ENCODE results near the gene TTLL10. TPM values are rescaled to one million over a fixed set of nuclear protein-coding genes. Genes with fewer than 3 reads are reported as not detected.

The TTLL10 gene
- total and polyA plus RNA-seq, 4 experiments from 2014 or later: 0.27 to 0.45 TPM; not detected in 2

GRCh38 chr1:1222575-1223225 is 49.0 kb downstream of the TTLL10 start:
- Histone ChIP-seq H3K27ac (ENCODE audit: low read depth, low read length) (no peak overlapping the region), H3K9me3 (ENCODE audit: control insufficient read depth in 1 of 2, low read length in 2 of 2) (no peaks in the 10 kb centered on the region), H3K27me3 (ENCODE audit: insufficient read depth, low read length) (no peaks in the 10 kb centered on the region), H3K4me1 (ENCODE audit: insufficient read depth, low read length) (peaks cover 23% of the 10 kb centered on the region), H3K36me3 (ENCODE audit: insufficient read depth, low read length) (peaks cover 42% of the 10 kb centered on the region), H3K4me3 (ENCODE audit: low read length in 2 of 2) (no peak overlapping the region)
- POLR2A ChIA-PET (ENCODE audit: partially characterized antibody): no interaction called here
- Mint-ChIP-seq H3K9me3 (peaks cover 0 to 2% (median 0%) of the 10 kb centered on the region in 8 donors), H3K27ac (peak overlapping the region in 6 of 7 donors; percentile 23 to 78 (median 52)), H3K4me3 (peak overlapping the region in 1 of 8 donors; percentile 45), H3K36me3 (peaks cover 20 to 44% of the 10 kb centered on the region in 2 donors), H3K27me3 (no peaks in the 10 kb centered on the region), H3K4me1 (peaks cover 12 to 43% (median 24%) of the 10 kb centered on the region in 4 donors)
- CTCF ChIA-PET (ENCODE audit: partially characterized antibody): no interaction called here
- no peak for DNase-seq
- intact Hi-C loops (cut with micrococcal nuclease): no loop called here

- peaks cover 0 to 2% (median 0%) of the 10 kb centered on the region in 8 donors for H3K9me3 Mint-ChIP-seq
- ChIA-PET CTCF (ENCODE audit: partially characterized antibody) (no interaction called here), POLR2A (ENCODE audit: partially characterized antibody) (no interaction called here)
- peaks cover 17% of the 10 kb centered on the region for H3K4me1 ChIP-seq (ENCODE audit: insufficient read depth, low read length)
- H3K4me3 ChIP-seq (ENCODE audit: low read length in 2 of 2): no peak overlapping the region
- peaks cover 11 to 37% (median 21%) of the 10 kb centered on the region in 4 donors for H3K4me1 Mint-ChIP-seq
- H3K27me3 ChIP-seq (ENCODE audit: insufficient read depth, low read length): no peaks in the 10 kb centered on the region
- no peak for DNase-seq
- no peaks in the 10 kb centered on the region for H3K27me3 Mint-ChIP-seq
- peaks cover 20 to 44% of the 10 kb centered on the region in 2 donors for H3K36me3 Mint-ChIP-seq
- H3K9me3 ChIP-seq (ENCODE audit: control insufficient read depth in 1 of 2, low read length in 2 of 2): no peaks in the 10 kb centered on the region
- H3K36me3 ChIP-seq (ENCODE audit: insufficient read depth, low read length): peaks cover 42% of the 10 kb centered on the region
- intact Hi-C loops (cut with micrococcal nuclease): no loop called here
- no peak overlapping the region for H3K27ac ChIP-seq (ENCODE audit: low read depth, low read length)
- H3K27ac Mint-ChIP-seq: peak overlapping the region in 5 of 7 donors; percentile 14 to 78 (median 50)
- H3K4me3 Mint-ChIP-seq: no peak overlapping the region
These were observed 49.6 kb downstream of the TTLL10 start for GRCh38 chr1:1223321-1223720.

GRCh38 chr1:1223891-1224290 is 50.2 kb downstream of the TTLL10 start:
- Mint-ChIP-seq H3K36me3 (peaks cover 20 to 45% of the 10 kb centered on the region in 2 donors), H3K27ac (peak overlapping the region in 1 of 7 donors; percentile 30), H3K4me1 (peaks cover 12 to 38% (median 21%) of the 10 kb centered on the region in 4 donors), H3K27me3 (no peaks in the 10 kb centered on the region), H3K9me3 (peaks cover 0 to 2% (median 0%) of the 10 kb centered on the region in 8 donors), H3K4me3 (peak overlapping the region in 1 of 8 donors; percentile 35)
- CTCF ChIA-PET (ENCODE audit: partially characterized antibody): no interaction called here
- H3K4me3 ChIP-seq (ENCODE audit: low read length in 2 of 2): no peak overlapping the region
- peaks cover 44% of the 10 kb centered on the region for H3K36me3 ChIP-seq (ENCODE audit: insufficient read depth, low read length)
- no peaks in the 10 kb centered on the region for H3K27me3 ChIP-seq (ENCODE audit: insufficient read depth, low read length)
- intact Hi-C loops (cut with micrococcal nuclease): no loop called here
- DNase-seq: no peak
- H3K9me3 ChIP-seq (ENCODE audit: control insufficient read depth in 1 of 2, low read length in 2 of 2): no peaks in the 10 kb centered on the region
- H3K27ac ChIP-seq (ENCODE audit: low read depth, low read length): no peak overlapping the region
- peaks cover 11% of the 10 kb centered on the region for H3K4me1 ChIP-seq (ENCODE audit: insufficient read depth, low read length)
- POLR2A ChIA-PET (ENCODE audit: partially characterized antibody): no interaction called here

- Mint-ChIP-seq H3K27me3 (no peaks in the 10 kb centered on the region), H3K4me1 (peaks cover 12 to 42% (median 20%) of the 10 kb centered on the region in 4 donors), H3K36me3 (peaks cover 25 to 49% of the 10 kb centered on the region in 2 donors), H3K9me3 (peaks cover 0 to 2% (median 0%) of the 10 kb centered on the region in 8 donors), H3K27ac (peak overlapping the region in 2 of 7 donors; percentile 7 to 35), H3K4me3 (peak overlapping the region in 2 of 8 donors; percentile 43 to 59)
- CTCF ChIA-PET (ENCODE audit: partially characterized antibody): no interaction called here
- H3K9me3 ChIP-seq (ENCODE audit: control insufficient read depth in 1 of 2, low read length in 2 of 2): no peaks in the 10 kb centered on the region
- H3K4me3 ChIP-seq (ENCODE audit: low read length in 2 of 2): no peak overlapping the region
- DNase-seq: no peak
- no peaks in the 10 kb centered on the region for H3K27me3 ChIP-seq (ENCODE audit: insufficient read depth, low read length)
- H3K27ac ChIP-seq (ENCODE audit: low read depth, low read length): no peak overlapping the region
- H3K36me3 ChIP-seq (ENCODE audit: insufficient read depth, low read length): peaks cover 47% of the 10 kb centered on the region
- POLR2A ChIA-PET (ENCODE audit: partially characterized antibody): interaction anchor here (2.1 kb wide), 1 partner anchor 11 kb away, joined by 7 read pairs; the partner anchor contains the start of gene TNFRSF4
- peaks cover 11% of the 10 kb centered on the region for H3K4me1 ChIP-seq (ENCODE audit: insufficient read depth, low read length)
- intact Hi-C loops (cut with micrococcal nuclease): no loop called here
These were observed 51.7 kb downstream of the TTLL10 start for GRCh38 chr1:1225238-1225845.

- H3K4me1 Mint-ChIP-seq: peaks cover 12 to 43% (median 25%) of the 10 kb centered on the region in 4 donors
- CTCF ChIA-PET (ENCODE audit: partially characterized antibody): interaction anchor here (2.3 kb wide), 1 partner anchor 104 kb away, joined by 10 read pairs; no protein-coding TSS in a partner anchor
- peak overlapping the region in 2 of 7 donors; percentile 23 to 35 for H3K27ac Mint-ChIP-seq
- no peak overlapping the region for H3K4me3 ChIP-seq (ENCODE audit: low read length in 2 of 2)
- no peak overlapping the region for H3K27ac ChIP-seq (ENCODE audit: low read depth, low read length)
- H3K36me3 ChIP-seq (ENCODE audit: insufficient read depth, low read length): peaks cover 47% of the 10 kb centered on the region
- POLR2A ChIA-PET (ENCODE audit: partially characterized antibody): interaction anchor here (1.1 to 2.1 kb wide), 2 partner anchors 9 to 11 kb away, joined by 3 to 7 read pairs; partner anchors contain the start of gene TNFRSF4
- no peak for DNase-seq
- no peaks in the 10 kb centered on the region for H3K27me3 ChIP-seq (ENCODE audit: insufficient read depth, low read length)
- no peaks in the 10 kb centered on the region for H3K27me3 Mint-ChIP-seq
- no peak overlapping the region for H3K4me3 Mint-ChIP-seq
- peaks cover 25 to 47% of the 10 kb centered on the region in 2 donors for H3K36me3 Mint-ChIP-seq
- intact Hi-C loops (cut with micrococcal nuclease): no loop called here
- peaks cover 17% of the 10 kb centered on the region for H3K4me1 ChIP-seq (ENCODE audit: insufficient read depth, low read length)
- H3K9me3 ChIP-seq (ENCODE audit: control insufficient read depth in 1 of 2, low read length in 2 of 2): no peaks in the 10 kb centered on the region
- peaks cover 0 to 2% (median 0%) of the 10 kb centered on the region in 8 donors for H3K9me3 Mint-ChIP-seq
These were observed 52.2 kb downstream of the TTLL10 start for GRCh38 chr1:1225913-1226312.

GRCh38 chr1:1226566-1227362 is 53.1 kb downstream of the TTLL10 start:
- Mint-ChIP-seq H3K27ac (no peak overlapping the region), H3K4me1 (peaks cover 14 to 46% (median 28%) of the 10 kb centered on the region in 4 donors), H3K36me3 (peaks cover 23 to 50% of the 10 kb centered on the region in 2 donors), H3K9me3 (peaks cover 0 to 6% (median 0%) of the 10 kb centered on the region in 8 donors), H3K4me3 (no peak overlapping the region), H3K27me3 (no peaks in the 10 kb centered on the region)
- H3K27ac ChIP-seq (ENCODE audit: low read depth, low read length): no peak overlapping the region
- intact Hi-C loops (cut with micrococcal nuclease): no loop called here
- peaks cover 20% of the 10 kb centered on the region for H3K4me1 ChIP-seq (ENCODE audit: insufficient read depth, low read length)
- no peaks in the 10 kb centered on the region for H3K9me3 ChIP-seq (ENCODE audit: control insufficient read depth in 1 of 2, low read length in 2 of 2)
- DNase-seq: no peak
- POLR2A ChIA-PET (ENCODE audit: partially characterized antibody): interaction anchor here (0.8 to 2.1 kb wide), 3 partner anchors 8 to 12 kb away, joined by 3 to 7 read pairs (median 3); partner anchors contain the start of gene TNFRSF4
- no peaks in the 10 kb centered on the region for H3K27me3 ChIP-seq (ENCODE audit: insufficient read depth, low read length)
- no peak overlapping the region for H3K4me3 ChIP-seq (ENCODE audit: low read length in 2 of 2)
- H3K36me3 ChIP-seq (ENCODE audit: insufficient read depth, low read length): peaks cover 47% of the 10 kb centered on the region
- CTCF ChIA-PET (ENCODE audit: partially characterized antibody): interaction anchor here (1.3 to 2.3 kb wide), 2 partner anchors 10 to 105 kb away, joined by 3 to 10 read pairs; no protein-coding TSS in a partner anchor
